CD4-positive, alpha-beta T cell treated with Interleukin-17A for 4 hours (primary cell): ENCODE measurements around the gene LPCAT1.
"Not testable (repeated sequence)": the region's sequence is repeated elsewhere in the genome, so short reads cannot be mapped to it uniquely, and the experiment has no call there.

ENCODE experiments used
- DNase-seq: peaks from one replicate; pipeline ENCODE4 v3.0.0-alpha.2; 2020; ENCODE audit warnings: mixed read lengths

The LPCAT1 gene

GRCh38 chr5:1507457-1507856 lies 16.3 kb downstream of the LPCAT1 start:
- DNase-seq, result no peak

DNA sequence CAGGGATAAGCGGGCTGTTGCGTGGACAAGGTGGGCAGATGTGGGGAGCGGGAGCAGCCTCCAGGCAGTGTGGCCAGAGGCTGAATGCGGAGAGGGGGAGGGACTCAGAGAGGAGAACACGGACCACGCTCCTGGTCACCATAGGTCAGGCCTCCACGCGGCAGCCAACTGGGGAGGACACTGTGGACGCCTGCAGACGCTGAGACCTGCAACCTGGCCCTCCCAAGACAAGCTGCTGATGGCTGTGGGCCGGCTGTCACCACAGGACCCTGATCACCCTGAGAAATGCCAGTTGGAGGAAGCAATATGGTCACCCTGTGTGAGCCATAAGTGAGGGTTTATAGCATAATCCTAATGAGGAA lies 16.8 kb downstream of the LPCAT1 start:
- no peak for DNase-seq

DNA sequence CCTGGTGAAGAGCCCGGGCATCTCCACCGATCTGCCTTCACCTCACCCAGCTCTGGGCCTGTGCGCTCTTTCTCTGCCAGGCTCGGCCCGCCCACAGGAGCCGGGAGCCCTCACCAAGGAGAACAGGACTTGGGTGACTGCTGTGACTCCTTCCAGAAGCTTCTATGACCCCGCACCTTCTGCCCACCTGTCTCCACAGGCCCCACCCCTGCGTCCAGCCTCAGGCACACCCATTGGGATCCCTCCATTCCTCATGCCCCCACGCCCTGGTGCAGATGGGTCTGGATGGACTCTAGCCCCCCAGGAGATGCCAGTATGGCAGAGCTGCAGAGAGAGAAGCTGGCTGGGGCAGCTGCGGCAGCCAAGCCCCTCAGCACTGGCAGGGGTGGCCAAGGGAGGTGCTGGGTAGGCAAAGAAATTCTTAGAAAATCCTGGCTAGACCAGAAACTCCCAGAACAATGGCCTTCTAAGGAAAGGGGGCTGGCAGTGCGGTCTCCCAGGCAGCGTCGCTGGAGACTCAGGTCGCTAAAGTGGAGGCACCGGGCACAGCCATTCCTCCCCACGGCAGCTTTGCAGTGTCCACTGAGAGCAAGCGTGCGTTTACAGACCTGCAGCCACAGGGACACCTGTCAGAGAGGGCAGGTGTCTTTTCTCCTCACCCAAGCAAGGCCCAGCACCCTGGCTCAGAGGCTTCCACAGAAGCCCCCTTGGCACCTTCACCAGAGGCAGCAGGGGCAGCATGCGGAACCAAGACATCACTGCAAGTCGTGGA lies 17.3 kb downstream of the LPCAT1 start:
- DNase-seq, result no peak

- no peak for DNase-seq
These were observed 18.1 kb downstream of the LPCAT1 start for GRCh38 chr5:1505506-1506241.

- not testable (repeated sequence) for DNase-seq
These were observed 18.7 kb downstream of the LPCAT1 start for GRCh38 chr5:1505089-1505488.

- DNase-seq, result no peak
These were observed 19.1 kb downstream of the LPCAT1 start for GRCh38 chr5:1504617-1505016.

- DNase-seq, result no peak
These were observed 19.6 kb downstream of the LPCAT1 start for GRCh38 chr5:1504069-1504595.

DNA sequence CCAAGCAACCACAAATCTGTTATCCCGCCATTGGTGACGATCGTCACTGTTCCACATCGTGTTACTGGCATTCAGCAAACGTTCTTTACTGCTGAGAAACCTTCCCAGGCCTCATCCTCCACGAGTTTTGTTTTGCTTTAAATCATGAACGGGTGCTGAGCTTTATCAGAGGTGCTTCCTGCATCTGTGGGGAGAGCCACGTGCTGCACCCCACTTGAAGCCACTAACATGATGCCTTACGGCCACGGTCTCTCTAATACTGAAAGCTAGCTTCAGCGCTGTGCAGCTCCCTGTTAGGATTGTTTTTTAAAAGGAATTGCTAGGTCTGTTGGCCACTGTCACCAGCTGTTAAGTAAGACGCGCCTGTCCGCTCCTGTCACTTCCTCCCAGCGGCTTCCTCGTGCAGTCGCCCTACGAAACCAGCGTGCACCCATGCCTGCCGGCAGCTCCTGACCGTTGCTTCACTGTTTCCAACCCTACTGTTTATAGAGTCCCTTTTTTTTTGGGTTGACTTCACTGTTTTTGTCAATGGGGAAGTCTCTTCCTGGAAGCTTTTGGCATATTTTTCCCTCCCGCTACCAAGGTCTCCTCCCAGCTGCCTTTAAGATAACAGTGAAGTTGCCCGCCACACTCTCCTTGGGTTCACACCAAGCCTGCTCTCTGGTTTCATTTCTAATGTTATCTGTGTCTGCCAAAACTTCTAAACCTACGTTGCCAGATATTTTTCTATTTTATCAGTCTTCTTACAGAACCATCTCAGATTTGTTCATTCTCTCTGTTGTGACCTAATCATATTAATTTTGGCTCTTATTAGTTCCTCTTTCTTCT lies 20.3 kb downstream of the LPCAT1 start:
- DNase-seq, result peak; percentile 28

DNA sequence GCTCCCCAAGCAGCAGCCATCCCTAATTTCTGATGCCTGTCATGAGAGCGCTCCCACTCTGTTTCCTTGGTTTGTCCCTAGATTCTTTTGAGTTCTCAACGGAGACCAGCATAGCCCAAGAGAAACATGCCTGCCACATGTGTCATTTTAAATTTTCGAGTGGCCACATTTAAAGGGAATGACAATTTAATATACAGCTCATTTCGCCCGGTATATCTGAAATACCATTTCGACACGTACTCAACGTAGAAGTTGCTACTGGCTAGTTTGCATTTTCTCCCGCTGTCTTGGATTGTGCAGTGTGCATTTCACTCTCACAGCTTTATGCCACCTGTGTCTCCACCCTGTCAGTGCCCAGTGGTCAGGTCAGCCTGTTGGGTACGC lies 21.0 kb downstream of the LPCAT1 start:
- no peak for DNase-seq

- DNase-seq, result peak; percentile 9
These were observed 21.6 kb downstream of the LPCAT1 start for GRCh38 chr5:1502046-1502736.

GRCh38 chr5:1501372-1502045 lies 22.3 kb downstream of the LPCAT1 start:
- DNase-seq, result no peak

DNA sequence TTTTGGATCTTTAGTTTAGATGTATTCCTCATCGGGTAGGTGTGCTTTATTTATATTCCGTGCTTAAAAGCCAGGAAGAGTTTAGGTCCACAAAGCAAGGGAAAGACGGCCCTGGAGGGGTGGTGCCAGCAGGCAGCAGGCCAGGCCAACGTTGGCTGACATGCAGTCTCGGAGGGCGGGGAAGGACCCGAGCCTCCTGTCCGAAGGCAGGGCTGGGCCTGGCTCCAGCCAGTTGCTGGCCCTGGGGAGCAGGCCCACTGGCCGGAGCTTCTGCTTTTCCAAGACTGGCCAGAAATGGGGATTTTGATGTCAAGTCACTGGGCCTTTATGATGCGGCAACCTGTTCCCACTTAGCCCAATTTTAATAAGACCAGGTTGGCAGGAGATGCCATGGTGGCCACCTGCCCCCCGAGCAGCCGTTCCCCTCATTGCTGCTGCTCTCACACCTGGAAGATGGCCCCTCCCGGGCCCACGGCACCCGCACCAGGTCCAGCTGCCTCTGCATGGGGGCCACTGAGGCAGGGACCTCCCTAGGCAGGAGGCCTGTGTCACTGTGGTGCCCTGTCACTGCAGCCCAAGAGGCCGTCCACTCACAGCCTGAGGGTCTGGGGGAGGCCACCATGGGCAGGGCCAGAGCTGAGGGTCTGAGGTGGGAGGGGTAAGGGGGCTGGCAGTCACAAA lies 23.2 kb downstream of the LPCAT1 start:
- no peak for DNase-seq

GRCh38 chr5:1499851-1500250 lies 23.9 kb downstream of the LPCAT1 start:
- DNase-seq, result no peak

- DNase-seq, result no peak
These were observed 24.9 kb downstream of the LPCAT1 start for GRCh38 chr5:1498623-1499416.

- no peak for DNase-seq
These were observed 25.8 kb downstream of the LPCAT1 start for GRCh38 chr5:1497795-1498622.

GRCh38 chr5:1497242-1497777 lies 26.4 kb downstream of the LPCAT1 start:
- no peak for DNase-seq

DNA sequence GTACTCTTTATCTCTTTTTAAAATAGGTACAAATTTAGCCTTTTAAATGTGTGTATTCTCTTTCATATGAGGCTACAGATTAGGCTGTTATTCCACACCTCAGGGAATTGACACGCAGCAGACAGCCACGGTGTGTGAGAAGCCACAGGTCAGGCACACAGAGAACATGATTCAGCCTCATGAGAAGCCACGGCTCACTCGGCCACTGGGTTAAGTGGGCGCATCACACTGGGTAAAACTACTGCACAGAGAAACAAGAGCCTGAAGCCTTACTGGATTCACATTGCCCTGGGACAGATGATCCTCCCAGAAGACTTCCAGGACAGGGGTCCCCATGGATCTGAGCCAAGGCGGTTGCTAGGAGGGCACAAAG lies 28.2 kb downstream of the LPCAT1 start:
- DNase-seq, result no peak

- DNase-seq, result peak; percentile 42
These were observed 28.8 kb downstream of the LPCAT1 start for GRCh38 chr5:1494780-1495524.

DNA sequence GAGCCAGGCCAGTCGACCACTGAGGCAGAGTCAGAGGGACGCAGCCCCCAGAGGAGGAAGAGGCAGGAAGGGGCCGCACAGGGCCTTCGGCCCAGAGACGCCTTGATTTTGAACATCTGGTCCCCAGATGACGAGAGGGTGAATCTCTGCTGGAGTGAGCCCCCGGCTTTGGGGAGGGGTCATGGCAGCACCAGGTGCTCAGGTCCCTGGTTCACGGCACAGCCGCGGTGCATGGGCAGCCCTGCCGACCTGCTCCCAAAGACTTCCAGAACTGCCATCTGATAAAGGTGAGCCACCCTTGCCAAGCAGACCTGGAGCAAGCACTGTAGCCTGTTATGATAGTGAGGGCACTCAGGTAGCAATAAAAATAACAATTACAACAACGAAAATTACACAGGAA lies 29.8 kb downstream of the LPCAT1 start:
- DNase-seq, result no peak
